Gastroesophageal sphincter (tissue), 4 donors: ENCODE measurements around the gene ZPBP. TPM values are rescaled to one million over a fixed set of nuclear protein-coding genes. Genes with fewer than 3 reads are reported as not detected.

Source experiments
- ATAC-seq: fragments of 150-250 bp; one replicate; pipeline ENCODE4 v1.9.1; 2016; ENCODE audit warnings: mild to moderate bottlenecking, moderate library complexity
- H3K27ac ChIP-seq, 4 donors: fragments of 200-600 bp; sonication (generic) in 3 of 4; 1 replicate in 3 of 4; 2 replicates in 1 of 4; pipeline ENCODE4 v1.5.1; 2016 to 2019
- H3K27me3 ChIP-seq: fragments of 200-600 bp; sonication (generic); one replicate; pipeline ENCODE4 v1.5.1; 2019
- H3K36me3 ChIP-seq, 2 donors: fragments of 200-600 bp; sonication (generic); one replicate each; pipeline ENCODE4 v1.5.1; 2019; ENCODE audit warnings: control low read depth in 1 of 2
- H3K4me1 ChIP-seq, 3 donors: fragments of 200-600 bp; sonication (generic); 1 replicate in 2 of 3; 2 replicates in 1 of 3; pipeline ENCODE4 v1.5.1; 2016 to 2019; ENCODE audit warnings: control low read depth in 2 of 3
- H3K4me3 ChIP-seq, 2 donors: fragments of 200-600 bp; sonication (generic); one replicate each; pipeline ENCODE4 v1.5.1; 2019; ENCODE audit warnings: mild to moderate bottlenecking in 1 of 2, moderate library complexity in 1 of 2
- H3K9me3 ChIP-seq, 3 donors: fragments of 200-600 bp; sonication (generic); one replicate each; pipeline ENCODE4 v1.5.1; 2017 to 2019; ENCODE audit warnings: control low read depth in 2 of 3
- CTCF ChIP-seq, 4 experiments: fragments of 200-600 bp in 2 of 4; fragments of 450-650 bp in 2 of 4; sonication (generic) in 1 of 4; IDR thresholded peaks; one replicate each; pipeline ENCODE4 v1.5.1; 2017 to 2019; ENCODE audit warnings: antibody characterized with exemption in 4 of 4, mild to moderate bottlenecking in 2 of 4, moderate library complexity in 2 of 4
- EP300 ChIP-seq: sonication (generic); formaldehyde crosslinking; IDR thresholded peaks from one replicate; pipeline ENCODE4 v1.6.1; 2017; ENCODE audit warnings: antibody characterized with exemption, mild to moderate bottlenecking
- POLR2A ChIP-seq, 2 donors: fragments of 450-650 bp; IDR thresholded peaks; one replicate each; pipeline ENCODE4 v1.6.1; 2017; ENCODE audit warnings: antibody characterized with exemption in 2 of 2, mild to moderate bottlenecking in 2 of 2, moderate library complexity in 1 of 2
- POLR2AphosphoS5 ChIP-seq: sonication (generic); formaldehyde crosslinking; IDR thresholded peaks from one replicate; pipeline ENCODE4 v1.6.1; 2017; ENCODE audit warnings: antibody characterized with exemption
- WGBS, 2 donors: methylation state at CpG; one replicate each; pipeline ENCODE4 v1.1.5; 2018; ENCODE audit warnings: low coverage in 1 of 2; 5-methylcytosine and 5-hydroxymethylcytosine counted together
- total RNA-seq, 4 donors: library from RNA; depleted of rRNA; stranded (reverse); fragments of >200 nt; gene quantifications; one replicate each; pipeline ENCODE4 v1.1.0, GENCODE V29; 2016

ZPBP gene
- total RNA-seq, 4 donors from 2014 or later: not detected

DNA sequence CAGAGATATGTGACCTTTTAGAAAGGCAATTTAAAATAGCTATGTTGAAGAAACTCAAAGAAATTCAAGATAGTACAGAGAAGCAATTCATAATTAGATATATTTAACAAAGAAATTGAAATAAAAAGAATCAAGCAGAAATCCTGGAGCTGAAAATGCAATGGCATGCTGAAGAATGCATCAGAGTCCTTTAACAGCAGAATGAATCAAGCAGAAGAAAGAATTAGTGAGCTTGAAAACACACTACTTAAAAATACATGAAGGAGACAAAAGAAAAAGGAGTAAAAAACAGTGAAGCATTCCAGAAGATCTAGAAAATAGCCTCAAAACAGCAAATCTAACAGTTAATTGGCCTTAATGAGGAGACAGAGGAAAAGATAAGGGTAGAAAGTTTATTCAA, 20.0 kb downstream of the ZPBP start:
- Histone ChIP-seq H3K4me3 (no peak overlapping the region), H3K36me3 (no peaks in the 10 kb centered on the region), H3K9me3 (peaks cover 0 to 26% (median 0%) of the 10 kb centered on the region in 3 donors), H3K27ac (no peak overlapping the region), H3K27me3 (no peaks in the 10 kb centered on the region), H3K4me1 (peaks cover 3 to 17% (median 7%) of the 10 kb centered on the region in 3 donors)
- ATAC-seq: no peak
- TF ChIP-seq EP300: no peak
- no peak for TF ChIP-seq POLR2AphosphoS5
- no peak for TF ChIP-seq POLR2A (IDR thresholded peaks at IDR 0.05)
- no peak for TF ChIP-seq CTCF (IDR thresholded peaks at IDR 0.05)

- peak; percentile 83 for ATAC-seq
- peaks cover 3 to 24% (median 9%) of the 10 kb centered on the region in 3 donors for H3K4me1 ChIP-seq
- H3K36me3 ChIP-seq: no peaks in the 10 kb centered on the region
- TF ChIP-seq CTCF (IDR thresholded peaks at IDR 0.05) (no peak), EP300 (no peak), POLR2AphosphoS5 (peak; percentile 17), POLR2A (IDR thresholded peaks at IDR 0.05) (no peak)
- no peaks in the 10 kb centered on the region for H3K27me3 ChIP-seq
- peak overlapping the region; percentile 56 to 75 for H3K4me3 ChIP-seq
- H3K9me3 ChIP-seq: peaks cover 0 to 26% (median 0%) of the 10 kb centered on the region in 3 donors
- H3K27ac ChIP-seq: peak overlapping the region in 3 of 4 donors; percentile 24 to 70 (median 70)
- WGBS, 2 donors: 5 to 32% methylated on average over 4 to 8 of the region's 8 CpGs
Observed at GRCh38 chr7:50069613-50070012, 23.4 kb downstream of the ZPBP start.

DNA sequence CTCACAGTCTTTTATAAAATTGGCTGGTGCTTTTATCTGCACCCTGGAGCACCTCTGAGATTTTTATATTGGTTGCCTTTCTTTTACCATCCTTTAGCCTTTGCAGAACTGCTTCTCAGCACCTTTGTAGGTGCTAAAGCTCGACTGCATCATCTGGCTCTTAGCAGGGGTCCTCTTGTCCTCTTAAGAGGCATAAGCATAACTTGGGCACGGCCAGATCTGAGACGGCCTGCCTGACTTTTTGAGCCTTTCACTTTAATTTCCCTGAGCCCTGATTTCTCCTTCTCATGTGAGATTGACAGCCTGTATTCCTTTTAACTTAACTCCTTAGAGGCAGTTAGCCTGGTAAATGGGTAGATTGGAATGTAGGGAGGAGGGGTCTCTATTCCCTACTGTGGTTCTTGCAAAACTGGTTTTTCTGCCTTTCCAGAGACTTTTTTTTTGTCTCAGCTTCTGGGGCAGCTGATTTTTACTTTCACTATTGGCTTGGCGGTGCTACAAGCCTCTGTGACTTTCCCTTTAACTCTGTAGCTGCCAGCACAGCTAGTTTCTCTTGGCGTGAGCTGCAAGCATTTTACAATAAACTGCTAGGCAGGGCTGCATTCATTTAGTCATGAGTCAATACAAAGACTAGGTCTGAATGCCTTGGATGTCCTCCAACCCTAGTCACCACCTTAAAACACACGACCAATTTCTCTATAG, 24.0 kb downstream of the ZPBP start:
- H3K27me3 ChIP-seq: no peaks in the 10 kb centered on the region
- H3K36me3 ChIP-seq: no peaks in the 10 kb centered on the region
- peak overlapping the region; percentile 56 to 75 for H3K4me3 ChIP-seq
- WGBS, 2 donors: 1 to 2% methylated on average over 6 of the region's 6 CpGs
- ATAC-seq: peak; percentile 53
- H3K4me1 ChIP-seq: peaks cover 3 to 24% (median 9%) of the 10 kb centered on the region in 3 donors
- TF ChIP-seq POLR2AphosphoS5 (no peak), EP300 (no peak), POLR2A (IDR thresholded peaks at IDR 0.05) (no peak), CTCF (IDR thresholded peaks at IDR 0.05) (no peak)
- H3K27ac ChIP-seq: peak overlapping the region in 2 of 4 donors; percentile 70
- H3K9me3 ChIP-seq: peaks cover 0 to 26% (median 0%) of the 10 kb centered on the region in 3 donors

GRCh38 chr7:50068026-50068425, 25.0 kb downstream of the ZPBP start:
- Histone ChIP-seq H3K4me3 (no peak overlapping the region), H3K4me1 (peaks cover 3 to 24% (median 9%) of the 10 kb centered on the region in 3 donors), H3K27me3 (no peaks in the 10 kb centered on the region), H3K9me3 (peaks cover 0 to 16% (median 0%) of the 10 kb centered on the region in 3 donors), H3K27ac (peak overlapping the region in 1 of 4 donors; percentile 70), H3K36me3 (no peaks in the 10 kb centered on the region)
- ATAC-seq: no peak
- WGBS, 2 donors: 20 to 33% methylated on average over 1 to 2 of the region's 2 CpGs
- TF ChIP-seq EP300 (no peak), POLR2A (IDR thresholded peaks at IDR 0.05) (no peak), CTCF (IDR thresholded peaks at IDR 0.05) (no peak), POLR2AphosphoS5 (no peak)

- no peaks in the 10 kb centered on the region for H3K36me3 ChIP-seq
- peaks cover 0 to 6% (median under 1%) of the 10 kb centered on the region in 3 donors for H3K4me1 ChIP-seq
- TF ChIP-seq CTCF (IDR thresholded peaks at IDR 0.05) (no peak), POLR2A (IDR thresholded peaks at IDR 0.05) (no peak), EP300 (no peak), POLR2AphosphoS5 (no peak)
- H3K9me3 ChIP-seq: no peaks in the 10 kb centered on the region
- no peaks in the 10 kb centered on the region for H3K27me3 ChIP-seq
- no peak overlapping the region for H3K4me3 ChIP-seq
- H3K27ac ChIP-seq: no peak overlapping the region
- whole genome bisulfite sequencing, 2 donors: 51 to 63% methylated on average over 1 to 2 of the region's 2 CpGs
- no peak for ATAC-seq
Observed at GRCh38 chr7:50062951-50063350, 30.1 kb downstream of the ZPBP start.
